GM12878 (cell line): ENCODE measurements around the gene MYL3. TPM values are rescaled to one million over a fixed set of nuclear protein-coding genes. Genes with fewer than 3 reads are reported as not detected.

Experiments
- ATAC-seq: fragments of 200-7000 bp; cut with Tn5 transposase; 3 replicates; pipeline ENCODE4 v1.9.1; 2020; ENCODE audit warnings: mild to moderate bottlenecking, moderate library complexity
- BruUV-seq: library from RNA; stranded (reverse); fragments of 400-500 nt; replicated peaks from 2 replicates; lab custom pipeline; 2021; lab: Mats Ljungman, UMichigan
- CTCF ChIA-PET: fragments of 300-600 bp; sonication (Branson Sonifier 250); formaldehyde crosslinking; extraction: SDS; loops from one replicate; lab custom pipeline; 2021; ENCODE audit warnings: inconsistent platforms; lab: Yijun Ruan, JAX
- POLR2A ChIA-PET: fragments of 350-600 bp; formaldehyde crosslinking; extraction: SDS; loops from one replicate; lab custom pipeline; 2021; ENCODE audit warnings: inconsistent platforms; lab: Charles Lee
- RAD21 ChIA-PET: fragments of 300-600 bp; sonication (Branson Sonifier 250); formaldehyde crosslinking; loops from one replicate; lab custom pipeline; 2023; ENCODE audit warnings: antibody characterized with exemption; ENCODE audit not compliant: unreplicated experiment; lab: Charles Lee
- SMC1A ChIA-PET: fragments of 300-600 bp; sonication (Branson Sonifier 250); formaldehyde crosslinking; loops from one replicate; lab custom pipeline; 2023; ENCODE audit not compliant: unreplicated experiment, uncharacterized antibody; lab: Charles Lee
- DNase-seq: peaks from one replicate; pipeline ENCODE4 v3.0.0-alpha.2; 2011; ENCODE audit warnings: low read depth, low spot score
- FAIRE-seq: peaks from 3 replicates; lab custom pipeline; 2011; peaks lifted over from hg19 to GRCh38; lab: Jason Lieb, UNC
- H2AFZ ChIP-seq: 2 replicates; pipeline ENCODE4 v1.6.0; 2011; ENCODE audit warnings: low read depth, low read length, control low read depth; ENCODE audit not compliant: control insufficient read depth
- H3K27ac ChIP-seq: 2 replicates; pipeline ENCODE4 v1.5.1; 2011; ENCODE audit warnings: control low read depth; ENCODE audit not compliant: control insufficient read depth, insufficient read depth
- H3K27me3 ChIP-seq, 2 experiments: replicated peaks in 1 of 2; 2 replicates each; pipeline versions ENCODE4 v1.6.0 to v1.6.1; 2011; ENCODE audit warnings: low read length in 1 of 2; ENCODE audit not compliant: control insufficient read depth in 2 of 2, insufficient read depth in 2 of 2
- H3K36me3 ChIP-seq, 2 experiments: 2 replicates each; pipeline ENCODE4 v1.5.1; 2011; ENCODE audit warnings: low read length in 1 of 2; ENCODE audit not compliant: control insufficient read depth in 2 of 2, insufficient read depth in 2 of 2
- H3K4me1 ChIP-seq: 2 replicates; pipeline ENCODE4 v1.6.1; 2011; ENCODE audit warnings: mild to moderate bottlenecking, low read length, moderate library complexity, mixed read lengths; ENCODE audit not compliant: control insufficient read depth, insufficient read depth
- H3K4me2 ChIP-seq: 2 replicates; pipeline ENCODE4 v1.6.0; 2011; ENCODE audit warnings: control low read depth; ENCODE audit not compliant: control insufficient read depth, insufficient read depth
- H3K4me3 ChIP-seq: fragments of 200-600 bp; sonication (generic); 2 replicates; pipeline ENCODE4 v1.5.1; 2016
- H3K79me2 ChIP-seq: 2 replicates; pipeline ENCODE4 v1.6.0; 2011; ENCODE audit warnings: low read length; ENCODE audit not compliant: control insufficient read depth, insufficient read depth
- H3K9ac ChIP-seq: 2 replicates; pipeline ENCODE4 v1.8.0; 2011; ENCODE audit warnings: low read length, control low read depth, mixed read lengths; ENCODE audit not compliant: control insufficient read depth, insufficient read depth
- H3K9me3 ChIP-seq: replicated peaks from 3 replicates; pipeline ENCODE4 v1.5.1; 2011; ENCODE audit warnings: mild to moderate bottlenecking, low read length; ENCODE audit not compliant: control insufficient read depth, insufficient read depth
- H4K20me1 ChIP-seq: 2 replicates; pipeline ENCODE4 v1.6.0; 2011; ENCODE audit not compliant: control insufficient read depth, insufficient read depth
- HDGF ChIP-seq: fragments of 450-650 bp; IDR thresholded peaks from 2 replicates; pipeline ENCODE4 v1.6.1; 2016; ENCODE audit warnings: antibody characterized with exemption
- RAD51 ChIP-seq: fragments of 450-650 bp; IDR thresholded peaks from 2 replicates; pipeline ENCODE4 v1.6.1; 2016; ENCODE audit warnings: moderate library complexity, mild to moderate bottlenecking, inconsistent platforms
- STAT3 ChIP-seq: IDR thresholded peaks from 2 replicates; pipeline ENCODE4 v1.6.1; 2011; ENCODE audit warnings: low read depth, low read length, improper control_type of control experiment
- ZBED1 ChIP-seq: IDR thresholded peaks from 2 replicates; pipeline ENCODE4 v1.6.1; 2016; ENCODE audit warnings: borderline replicate concordance
- WGBS: methylation state at CpG from one replicate; pipeline ENCODE4 v1.1.6; 2016; ENCODE audit warnings: low lambda C conversion rate; ENCODE audit not compliant: insufficient replicate concordance, insufficient coverage; ENCODE audit errors: missing lambda C conversion rate; 5-methylcytosine and 5-hydroxymethylcytosine counted together
- in situ Hi-C: fragments of 300-500 bp; cut with MboI; formaldehyde crosslinking; loops from 9 replicates; pipeline ENCODE4 v1.14.3; 2018; ENCODE audit warnings: mixed read lengths
- intact Hi-C: fragments of 100-400 bp; cut with micrococcal nuclease; formaldehyde crosslinking; loops from one replicate; pipeline ENCODE4 v1.14.2; 2022; ENCODE audit not compliant: unreplicated experiment
- polyA plus RNA-seq, 11 experiments: library from polyadenylated mRNA; depleted of rRNA in 4 of 11; unstranded in 6 of 11; stranded (reverse) in 5 of 11; fragments of >200 nt; fragmentation: Nextera tagmentation in 4 of 11; fragmentation: Illumina TruSeq in 1 of 11; extraction: Ambion mirVana in 4 of 11; extraction: Trizol in 1 of 11; gene quantifications; 1 replicate in 1 of 11; 2 replicates in 10 of 11; pipeline versions ENCODE4 v1.2.1 to v1.2.3, GENCODE V29; 2011 to 2016; ENCODE audit warnings: inconsistent platforms in 2 of 11, missing spikeins in 2 of 11, low read depth in 1 of 11
- total RNA-seq, 4 experiments: library from RNA; depleted of rRNA in 3 of 4; stranded (reverse); fragments of >200 nt in 3 of 4; fragmentation: Illumina TruSeq in 1 of 4; extraction: Trizol in 1 of 4; gene quantifications; 2 replicates each; pipeline versions ENCODE4 v1.2.1 to v1.2.3, GENCODE V29; 2013 to 2021
- TF ChIP-seq, protein P1 (sequence below): fragments of 450-650 bp; IDR thresholded peaks from 2 replicates; pipeline ENCODE4 v1.6.1; 2017; ENCODE audit warnings: mild to moderate bottlenecking, low read depth, inconsistent platforms; ENCODE audit not compliant: poor library complexity, severe bottlenecking
- TF ChIP-seq, protein P2 (sequence below): IDR thresholded peaks from 2 replicates; pipeline ENCODE4 v1.6.1; 2011; ENCODE audit warnings: low read depth, low read length, improper control_type of control experiment, borderline replicate concordance

The MYL3 gene
- total and polyA plus RNA-seq, 10 of the 15 experiments (the other 5 are each of a cell fraction or from before 2014, with no cell fraction given), result 0.40 TPM; not detected in 9

DNA sequence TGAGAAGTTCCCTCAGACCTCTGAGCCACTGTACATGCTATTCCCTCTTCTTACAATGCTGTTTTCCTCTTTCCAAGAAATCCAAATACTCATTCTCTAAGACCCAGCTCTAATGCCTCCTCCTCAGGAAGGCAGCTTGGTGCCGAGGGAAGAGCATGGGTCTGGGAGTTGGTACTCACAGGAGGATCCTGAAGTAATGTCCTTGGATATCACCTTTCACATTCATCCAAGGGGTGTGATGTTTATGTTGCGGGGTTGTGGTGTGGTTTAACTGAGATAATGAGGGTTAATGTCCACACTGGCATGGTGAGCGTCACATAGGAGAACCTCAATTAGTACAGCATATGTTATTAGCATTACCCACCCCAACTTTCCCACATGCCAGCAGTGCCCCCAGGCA lies 31.9 kb downstream of the MYL3 start:
- SMC1A ChIA-PET, result interaction anchor here (1.7 kb wide), 1 partner anchor 15 kb away, joined by 3 read pairs; no protein-coding TSS in a partner anchor
- no peak for ATAC-seq
- no peak for DNase-seq

DNA sequence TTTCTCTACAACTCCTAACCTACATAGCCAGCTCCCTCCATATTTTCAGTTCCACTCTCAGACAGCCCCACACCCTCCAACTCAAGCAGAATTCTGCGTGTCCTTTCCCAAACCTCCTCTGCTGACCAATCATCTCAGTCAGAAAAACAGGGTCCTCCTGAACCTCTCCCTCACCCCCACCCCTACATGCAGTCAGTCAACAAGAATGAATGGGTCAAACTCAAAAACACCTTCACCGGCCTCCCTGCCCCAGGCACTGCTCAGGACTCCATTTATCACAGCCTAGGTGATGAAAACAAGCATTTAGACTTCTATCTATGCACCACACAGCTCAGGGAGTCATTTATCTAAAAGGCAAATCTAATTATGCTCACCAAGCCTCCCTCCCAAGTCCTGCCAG lies 32.4 kb downstream of the MYL3 start:
- Histone ChIP-seq H2AFZ (no peak overlapping the region), H3K4me3 (no peak overlapping the region), H3K4me2 (no peak overlapping the region), H3K9ac (no peak overlapping the region), H4K20me1 (no peaks in the 10 kb centered on the region), H3K4me1 (peaks cover 16% of the 10 kb centered on the region), H3K79me2 (no peaks in the 10 kb centered on the region), H3K27me3 (no peaks in the 10 kb centered on the region), H3K36me3 (no peaks in the 10 kb centered on the region), H3K27ac (no peak overlapping the region), H3K9me3 (no peaks in the 10 kb centered on the region)
- in situ Hi-C loops, result no loop called here
- no TSS peak for BruUV-seq
- RAD21 ChIA-PET, result interaction anchor here (1.9 kb wide), 1 partner anchor 15 kb away, joined by 4 read pairs; no protein-coding TSS in a partner anchor
- 70% methylated on average over 2 of the region's 2 CpGs for WGBS
- no peak for FAIRE-seq
- POLR2A ChIA-PET, result interaction anchor here (0.5 kb wide), 2 partner anchors 145 to 1429 kb away, joined by 5 to 7 read pairs; no protein-coding TSS in a partner anchor
- CTCF ChIA-PET, result no interaction called here
- no peak for DNase-seq
- no peak for ATAC-seq
- intact Hi-C loops, result no loop called here
- SMC1A ChIA-PET, result interaction anchor here (1.7 kb wide), 1 partner anchor 15 kb away, joined by 3 read pairs; no protein-coding TSS in a partner anchor
- TF ChIP-seq, protein P1, sequence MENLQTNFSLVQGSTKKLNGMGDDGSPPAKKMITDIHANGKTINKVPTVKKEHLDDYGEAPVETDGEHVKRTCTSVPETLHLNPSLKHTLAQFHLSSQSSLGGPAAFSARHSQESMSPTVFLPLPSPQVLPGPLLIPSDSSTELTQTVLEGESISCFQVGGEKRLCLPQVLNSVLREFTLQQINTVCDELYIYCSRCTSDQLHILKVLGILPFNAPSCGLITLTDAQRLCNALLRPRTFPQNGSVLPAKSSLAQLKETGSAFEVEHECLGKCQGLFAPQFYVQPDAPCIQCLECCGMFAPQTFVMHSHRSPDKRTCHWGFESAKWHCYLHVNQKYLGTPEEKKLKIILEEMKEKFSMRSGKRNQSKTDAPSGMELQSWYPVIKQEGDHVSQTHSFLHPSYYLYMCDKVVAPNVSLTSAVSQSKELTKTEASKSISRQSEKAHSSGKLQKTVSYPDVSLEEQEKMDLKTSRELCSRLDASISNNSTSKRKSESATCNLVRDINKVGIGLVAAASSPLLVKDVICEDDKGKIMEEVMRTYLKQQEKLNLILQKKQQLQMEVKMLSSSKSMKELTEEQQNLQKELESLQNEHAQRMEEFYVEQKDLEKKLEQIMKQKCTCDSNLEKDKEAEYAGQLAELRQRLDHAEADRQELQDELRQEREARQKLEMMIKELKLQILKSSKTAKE, result no peak
- TF ChIP-seq, protein P2, sequence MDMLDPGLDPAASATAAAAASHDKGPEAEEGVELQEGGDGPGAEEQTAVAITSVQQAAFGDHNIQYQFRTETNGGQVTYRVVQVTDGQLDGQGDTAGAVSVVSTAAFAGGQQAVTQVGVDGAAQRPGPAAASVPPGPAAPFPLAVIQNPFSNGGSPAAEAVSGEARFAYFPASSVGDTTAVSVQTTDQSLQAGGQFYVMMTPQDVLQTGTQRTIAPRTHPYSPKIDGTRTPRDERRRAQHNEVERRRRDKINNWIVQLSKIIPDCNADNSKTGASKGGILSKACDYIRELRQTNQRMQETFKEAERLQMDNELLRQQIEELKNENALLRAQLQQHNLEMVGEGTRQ, result no peak
- TF ChIP-seq STAT3 (no peak), HDGF (no peak), ZBED1 (no peak)

More for the DNA sequence above, 31.9 kb downstream of the MYL3 start:
- peaks cover 16% of the 10 kb centered on the region for H3K4me1 ChIP-seq
- intact Hi-C loops (no loop called here), in situ Hi-C loops (no loop called here)
- H3K27me3 ChIP-seq, result no peaks in the 10 kb centered on the region
- ChIA-PET CTCF (no interaction called here), POLR2A (interaction anchor here (0.5 kb wide), 1 partner anchor 145 kb away, joined by 7 read pairs; no protein-coding TSS in a partner anchor), RAD21 (no interaction called here)
- H3K27ac ChIP-seq, result no peak overlapping the region
- H3K4me3 ChIP-seq, result no peak overlapping the region
- no peaks in the 10 kb centered on the region for H3K79me2 ChIP-seq
- H3K9me3 ChIP-seq, result no peaks in the 10 kb centered on the region; the same call in 2 of the 3 replicates
- WGBS, result 64% methylated on average over 3 of the region's 3 CpGs
- no TSS peak for BruUV-seq
- no peak for FAIRE-seq
- H3K4me2 ChIP-seq, result no peak overlapping the region
- H4K20me1 ChIP-seq, result no peaks in the 10 kb centered on the region
- no peak overlapping the region for H3K9ac ChIP-seq
- TF ChIP-seq RAD51, result no peak
- H2AFZ ChIP-seq, result no peak overlapping the region
- H3K36me3 ChIP-seq, result no peaks in the 10 kb centered on the region
